ENCODE data around the gene ZNF397.
"Not testable (repeated sequence)": the region's sequence is repeated elsewhere in the genome, so short reads cannot be mapped to it uniquely, and the experiment has no call there.

Gene ZNF397

GRCh38 chr18:35240664-35241447 is at the start of gene ZNF397:
Gene ZNF397 (plus strand): TSS chr18:35241034. CDS start chr18:35242471, 1,437 bp downstream.
- Mint-ChIP-seq H3K27me3 (ENCODE audit: low read depth) (no peaks in the 10 kb centered on the region), H3K4me3 (peak within 1 kb of the TSS; percentile 92), H3K27ac (peak within 1 kb of the TSS; percentile 96), H3K9me3 (peaks cover 26% of the 10 kb centered on the region), H3K4me1 (ENCODE audit: low read depth) (peaks cover 7% of the 10 kb centered on the region), H3K36me3 (ENCODE audit: low read depth) (peaks cover 40% of the 10 kb centered on the region)
- peak; percentile 97 for DNase-seq (ENCODE audit: low spot score)

GRCh38 chr18:35191698-35192025 is 49.2 kb upstream of the ZNF397 start:
- Mint-ChIP-seq H3K9me3 (no peaks in the 10 kb centered on the region), H3K27ac (no peak overlapping the region), H3K27me3 (ENCODE audit: low read depth) (no peaks in the 10 kb centered on the region), H3K36me3 (ENCODE audit: low read depth) (no peaks in the 10 kb centered on the region), H3K4me3 (no peak overlapping the region), H3K4me1 (ENCODE audit: low read depth) (peaks cover 3% of the 10 kb centered on the region)
- no peak for DNase-seq (ENCODE audit: low spot score)

- no peak overlapping the region for H3K4me3 Mint-ChIP-seq
- peaks cover 3% of the 10 kb centered on the region for H3K4me1 Mint-ChIP-seq (ENCODE audit: low read depth)
- no peak overlapping the region for H3K27ac Mint-ChIP-seq
- H3K36me3 Mint-ChIP-seq (ENCODE audit: low read depth): no peaks in the 10 kb centered on the region
- DNase-seq (ENCODE audit: low spot score): no peak
- no peaks in the 10 kb centered on the region for H3K27me3 Mint-ChIP-seq (ENCODE audit: low read depth)
- H3K9me3 Mint-ChIP-seq: no peaks in the 10 kb centered on the region
Observed at GRCh38 chr18:35192415-35192814, 48.4 kb upstream of the ZNF397 start.

GRCh38 chr18:35193316-35193715 is 47.5 kb upstream of the ZNF397 start:
- H3K4me3 Mint-ChIP-seq: no peak overlapping the region
- no peaks in the 10 kb centered on the region for H3K36me3 Mint-ChIP-seq (ENCODE audit: low read depth)
- no peaks in the 10 kb centered on the region for H3K27me3 Mint-ChIP-seq (ENCODE audit: low read depth)
- DNase-seq (ENCODE audit: low spot score): no peak
- peaks cover 3% of the 10 kb centered on the region for H3K4me1 Mint-ChIP-seq (ENCODE audit: low read depth)
- H3K27ac Mint-ChIP-seq: no peak overlapping the region
- no peaks in the 10 kb centered on the region for H3K9me3 Mint-ChIP-seq

- Mint-ChIP-seq H3K27me3 (ENCODE audit: low read depth) (no peaks in the 10 kb centered on the region), H3K4me1 (ENCODE audit: low read depth) (peaks cover 2% of the 10 kb centered on the region), H3K4me3 (no peak overlapping the region), H3K9me3 (no peaks in the 10 kb centered on the region), H3K36me3 (ENCODE audit: low read depth) (no peaks in the 10 kb centered on the region), H3K27ac (no peak overlapping the region)
- DNase-seq (ENCODE audit: low spot score): no peak
Observed at GRCh38 chr18:35197296-35197695, 43.5 kb upstream of the ZNF397 start.

GRCh38 chr18:35201256-35201931 is 39.4 kb upstream of the ZNF397 start:
- Mint-ChIP-seq H3K27me3 (ENCODE audit: low read depth) (no peaks in the 10 kb centered on the region), H3K4me3 (no peak overlapping the region), H3K36me3 (ENCODE audit: low read depth) (no peaks in the 10 kb centered on the region), H3K27ac (no peak overlapping the region), H3K4me1 (ENCODE audit: low read depth) (no peaks in the 10 kb centered on the region), H3K9me3 (peaks cover 10% of the 10 kb centered on the region)
- DNase-seq (ENCODE audit: low spot score): no peak

- H3K9me3 Mint-ChIP-seq: peaks cover 10% of the 10 kb centered on the region
- no peaks in the 10 kb centered on the region for H3K36me3 Mint-ChIP-seq (ENCODE audit: low read depth)
- H3K4me1 Mint-ChIP-seq (ENCODE audit: low read depth): no peaks in the 10 kb centered on the region
- H3K27ac Mint-ChIP-seq: no peak overlapping the region
- no peaks in the 10 kb centered on the region for H3K27me3 Mint-ChIP-seq (ENCODE audit: low read depth)
- no peak for DNase-seq (ENCODE audit: low spot score)
- H3K4me3 Mint-ChIP-seq: no peak overlapping the region
Observed at GRCh38 chr18:35203067-35203466, 37.8 kb upstream of the ZNF397 start.

GRCh38 chr18:35205199-35205712 is 35.6 kb upstream of the ZNF397 start:
- H3K27ac Mint-ChIP-seq: no peak overlapping the region

GRCh38 chr18:35205746-35206458 is 34.9 kb upstream of the ZNF397 start:
- not testable (repeated sequence) for H3K36me3 Mint-ChIP-seq (ENCODE audit: low read depth); H3K4me3 Mint-ChIP-seq; H3K27ac Mint-ChIP-seq; H3K27me3 Mint-ChIP-seq (ENCODE audit: low read depth); H3K4me1 Mint-ChIP-seq (ENCODE audit: low read depth); DNase-seq (ENCODE audit: low spot score)
- H3K9me3 Mint-ChIP-seq: peaks cover 10% of the 10 kb centered on the region

More at GRCh38 chr18:35205199-35205712, 35.6 kb upstream of the ZNF397 start:
- no peak for DNase-seq (ENCODE audit: low spot score)
- Mint-ChIP-seq H3K27me3 (ENCODE audit: low read depth) (no peaks in the 10 kb centered on the region), H3K4me1 (ENCODE audit: low read depth) (no peaks in the 10 kb centered on the region), H3K4me3 (no peak overlapping the region), H3K36me3 (ENCODE audit: low read depth) (no peaks in the 10 kb centered on the region), H3K9me3 (peaks cover 10% of the 10 kb centered on the region)

- no peak overlapping the region for H3K27ac Mint-ChIP-seq
- no peaks in the 10 kb centered on the region for H3K36me3 Mint-ChIP-seq (ENCODE audit: low read depth)
- H3K27me3 Mint-ChIP-seq (ENCODE audit: low read depth): peaks cover 2% of the 10 kb centered on the region
- H3K4me3 Mint-ChIP-seq: no peak overlapping the region
- no peaks in the 10 kb centered on the region for H3K4me1 Mint-ChIP-seq (ENCODE audit: low read depth)
- no peaks in the 10 kb centered on the region for H3K9me3 Mint-ChIP-seq
- no peak for DNase-seq (ENCODE audit: low spot score)
Observed at GRCh38 chr18:35215026-35215425, 25.8 kb upstream of the ZNF397 start.

- not testable (repeated sequence) for H3K4me1 Mint-ChIP-seq (ENCODE audit: low read depth); H3K27me3 Mint-ChIP-seq (ENCODE audit: low read depth); H3K27ac Mint-ChIP-seq; DNase-seq (ENCODE audit: low spot score); H3K4me3 Mint-ChIP-seq; H3K36me3 Mint-ChIP-seq (ENCODE audit: low read depth); H3K9me3 Mint-ChIP-seq
Observed at GRCh38 chr18:35216611-35217010, 24.2 kb upstream of the ZNF397 start.

- not testable (repeated sequence) for DNase-seq (ENCODE audit: low spot score); H3K9me3 Mint-ChIP-seq; H3K27ac Mint-ChIP-seq; H3K4me1 Mint-ChIP-seq (ENCODE audit: low read depth); H3K36me3 Mint-ChIP-seq (ENCODE audit: low read depth); H3K4me3 Mint-ChIP-seq
- H3K27me3 Mint-ChIP-seq (ENCODE audit: low read depth): peaks cover 13% of the 10 kb centered on the region
Observed at GRCh38 chr18:35219331-35219730, 21.5 kb upstream of the ZNF397 start.

GRCh38 chr18:35220424-35220823 is 20.4 kb upstream of the ZNF397 start:
- no peaks in the 10 kb centered on the region for H3K9me3 Mint-ChIP-seq
- no peaks in the 10 kb centered on the region for H3K4me1 Mint-ChIP-seq (ENCODE audit: low read depth)
- no peak overlapping the region for H3K4me3 Mint-ChIP-seq
- H3K36me3 Mint-ChIP-seq (ENCODE audit: low read depth): no peaks in the 10 kb centered on the region
- H3K27me3 Mint-ChIP-seq (ENCODE audit: low read depth): peaks cover 15% of the 10 kb centered on the region
- DNase-seq (ENCODE audit: low spot score): no peak
- H3K27ac Mint-ChIP-seq: no peak overlapping the region

GRCh38 chr18:35223797-35224196 is 17.0 kb upstream of the ZNF397 start:
- Mint-ChIP-seq H3K27me3 (ENCODE audit: low read depth) (peaks cover 15% of the 10 kb centered on the region), H3K27ac (no peak overlapping the region), H3K36me3 (ENCODE audit: low read depth) (no peaks in the 10 kb centered on the region), H3K4me3 (no peak overlapping the region), H3K4me1 (ENCODE audit: low read depth) (no peaks in the 10 kb centered on the region), H3K9me3 (no peaks in the 10 kb centered on the region)
- DNase-seq (ENCODE audit: low spot score): no peak

Measured in T-helper 2 cell treated with Interferon-gamma antibody and Interleukin-4, amounts not matched to agents 5 μg/mL and 100 μg/mL, for 36 hours (primary cell).